ENCODE measurements around the gene RAB28.

- TF ChIP-seq CTCF (IDR thresholded peaks at IDR 0.05 in 2 of 3, conservative IDR thresholded peaks at IDR 0.05 in 1 of 3; ENCODE audit: borderline replicate concordance in 1 of 3, insufficient read depth in 1 of 3, low read depth in 2 of 3, low read length in 2 of 3): no peak
- no peak for TF ChIP-seq RAD21 (IDR thresholded peaks at IDR 0.05; ENCODE audit: low read depth)
- no peak for TF ChIP-seq POLR2AphosphoS5 (IDR thresholded peaks at IDR 0.05; ENCODE audit: low read depth, low read length)
These were observed 154.2 kb downstream of the RAB28 start for GRCh38 chr4:13329963-13330362.

All from HCT116 (cell line).